HL-60 (cell line): ENCODE data around the gene PPP2R3A.
"Not testable (repeated sequence)": the region's sequence is repeated elsewhere in the genome, so short reads cannot be mapped to it uniquely, and the experiment has no call there.

Experiments
- DNase-seq, 2 experiments: peaks; one replicate each; pipeline ENCODE4 v3.0.0-alpha.2; 2010 to 2020; ENCODE audit warnings: low read depth in 1 of 2, low spot score in 1 of 2
- H3K27ac ChIP-seq: fragments of 250-450 bp; sonication (Bioruptor Pico); replicated peaks from 2 replicates; pipeline ENCODE4 v1.5.1; 2020; ENCODE audit warnings: mild to moderate bottlenecking, moderate library complexity
- H3K27me3 ChIP-seq: fragments of 250-450 bp; sonication (Bioruptor Pico); 2 replicates; pipeline ENCODE4 v1.5.1; 2021; ENCODE audit warnings: mild to moderate bottlenecking, moderate library complexity; ENCODE audit not compliant: insufficient read depth, poor library complexity, severe bottlenecking
- H3K4me3 ChIP-seq: replicated peaks from 2 replicates; pipeline ENCODE4 v1.5.1; 2011; ENCODE audit warnings: mild to moderate bottlenecking, control low read depth, low read length; ENCODE audit not compliant: insufficient read depth
- CTCF ChIP-seq: IDR thresholded peaks from one replicate; pipeline ENCODE4 v1.5.1; 2011; ENCODE audit warnings: low read length, control low read depth, inconsistent platforms; ENCODE audit not compliant: insufficient read depth
- GABPA ChIP-seq: IDR thresholded peaks from 2 replicates; pipeline ENCODE4 v1.6.1; 2012; ENCODE audit warnings: low read depth
- POLR2AphosphoS5 ChIP-seq: IDR thresholded peaks from 2 replicates; pipeline ENCODE4 v1.6.1; 2012; ENCODE audit warnings: low read depth
- REST ChIP-seq: IDR thresholded peaks from 2 replicates; pipeline ENCODE4 v1.6.1; 2012; ENCODE audit warnings: low read depth; ENCODE audit not compliant: insufficient replicate concordance
- SPI1 ChIP-seq: IDR thresholded peaks from 2 replicates; pipeline ENCODE4 v1.6.1; 2012; ENCODE audit warnings: low read depth, mild to moderate bottlenecking, borderline replicate concordance

The PPP2R3A gene

GRCh38 chr3:135927155-135927554 is 38.4 kb upstream of the PPP2R3A start:
- DNase-seq: no peak
- Histone ChIP-seq H3K27ac (no peak overlapping the region), H3K4me3 (no peak overlapping the region), H3K27me3 (no peaks in the 10 kb centered on the region)
- TF ChIP-seq REST (no peak), POLR2AphosphoS5 (no peak), CTCF (no peak), GABPA (no peak), SPI1 (no peak)

- TF ChIP-seq CTCF (no peak), SPI1 (no peak), GABPA (no peak), REST (no peak), POLR2AphosphoS5 (no peak)
- Histone ChIP-seq H3K27me3 (no peaks in the 10 kb centered on the region), H3K4me3 (no peak overlapping the region), H3K27ac (no peak overlapping the region)
- DNase-seq: no peak
Observed at GRCh38 chr3:135929670-135930069, 35.9 kb upstream of the PPP2R3A start.

GRCh38 chr3:135930255-135930654 is 35.3 kb upstream of the PPP2R3A start:
- no peak overlapping the region for H3K4me3 ChIP-seq
- H3K27ac ChIP-seq: no peak overlapping the region
- no peak for DNase-seq
- no peaks in the 10 kb centered on the region for H3K27me3 ChIP-seq
- TF ChIP-seq POLR2AphosphoS5 (no peak), CTCF (no peak), GABPA (no peak), SPI1 (no peak), REST (no peak)

- H3K27ac ChIP-seq, DNase-seq, H3K27me3 ChIP-seq, H3K4me3 ChIP-seq: not testable (repeated sequence)
Observed at GRCh38 chr3:135935171-135935570, 30.4 kb upstream of the PPP2R3A start.

- not testable (repeated sequence) for H3K4me3 ChIP-seq, H3K27me3 ChIP-seq, H3K27ac ChIP-seq, DNase-seq
Observed at GRCh38 chr3:135937766-135938165, 27.8 kb upstream of the PPP2R3A start.
